Measurements from ENCODE around the gene PIAS1. TPM values are rescaled to one million over a fixed set of nuclear protein-coding genes. Genes with fewer than 3 reads are reported as not detected.

PIAS1 gene
- total and polyA plus RNA-seq, 9 of the 15 experiments (the other 6 are each of a cell fraction or from before 2014, with no cell fraction given), result 18.0 to 59.1 (median 28.5) TPM

DNA sequence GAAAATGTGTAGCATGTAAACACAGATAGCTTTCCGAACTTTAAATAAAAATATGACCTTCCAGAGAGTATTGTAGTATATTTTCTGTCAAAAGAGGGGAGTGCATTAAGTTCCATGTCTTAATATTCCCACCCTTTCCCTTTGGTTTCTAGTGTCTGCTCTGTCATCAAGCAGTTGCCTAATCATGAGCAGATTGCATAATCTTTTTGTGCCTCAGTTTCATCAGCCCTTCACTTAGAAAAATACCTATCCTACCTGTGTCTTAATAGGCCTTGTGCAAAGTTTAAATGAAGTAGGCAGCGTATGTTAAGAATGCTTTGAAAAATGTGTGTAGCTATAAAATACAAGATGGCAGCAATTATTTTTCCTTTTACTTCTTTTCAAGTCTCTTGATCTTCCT lies 98.2 kb downstream of the PIAS1 start:
- no TSS peak for BruUV-seq (replicated peaks)
- H3K4me1 ChIP-seq (replicated peaks in 1 of 2; ENCODE audit: control insufficient read depth in 2 of 2, insufficient read depth in 2 of 2, low read length in 2 of 2), result no peaks in the 10 kb centered on the region
- H3K27me3 ChIP-seq (ENCODE audit: control insufficient read depth in 2 of 2, insufficient read depth in 2 of 2, low read length in 2 of 2), result no peaks in the 10 kb centered on the region
- H3K4me2 ChIP-seq (ENCODE audit: insufficient read depth, low read length), result no peak overlapping the region
- no peaks in the 10 kb centered on the region for H3K9me3 ChIP-seq (replicated peaks; ENCODE audit: control insufficient read depth, insufficient read depth, low read depth, low read length)
- H3K79me2 ChIP-seq (ENCODE audit: control insufficient read depth, insufficient read depth, low read length), result no peaks in the 10 kb centered on the region
- TF ChIP-seq CSDE1 (IDR thresholded peaks at IDR 0.05) (no peak), CEBPB (tag; IDR thresholded peaks at IDR 0.05) (peak; percentile 82), PPARD (CRISPR knock-in tag; IDR thresholded peaks at IDR 0.05) (no peak), ZNF507 (tag; conservative IDR thresholded peaks at IDR 0.05) (no peak), MCM7 (IDR thresholded peaks at IDR 0.05) (no peak), CEBPG (CRISPR knock-in tag; IDR thresholded peaks at IDR 0.05) (no peak), CEBPG (tag; conservative IDR thresholded peaks at IDR 0.05 in 1 of 2, IDR thresholded peaks at IDR 0.05 in 1 of 2) (peak; percentile 52 to 72), TRIM24 (IDR thresholded peaks at IDR 0.05) (peak in 1 of 2 experiments; percentile 23; a peak in 1 of 4 replicates), KHSRP (IDR thresholded peaks at IDR 0.05) (no peak), HIVEP1 (CRISPR knock-in tag; IDR thresholded peaks at IDR 0.05) (no peak)
- TF ChIP-seq, protein P1, sequence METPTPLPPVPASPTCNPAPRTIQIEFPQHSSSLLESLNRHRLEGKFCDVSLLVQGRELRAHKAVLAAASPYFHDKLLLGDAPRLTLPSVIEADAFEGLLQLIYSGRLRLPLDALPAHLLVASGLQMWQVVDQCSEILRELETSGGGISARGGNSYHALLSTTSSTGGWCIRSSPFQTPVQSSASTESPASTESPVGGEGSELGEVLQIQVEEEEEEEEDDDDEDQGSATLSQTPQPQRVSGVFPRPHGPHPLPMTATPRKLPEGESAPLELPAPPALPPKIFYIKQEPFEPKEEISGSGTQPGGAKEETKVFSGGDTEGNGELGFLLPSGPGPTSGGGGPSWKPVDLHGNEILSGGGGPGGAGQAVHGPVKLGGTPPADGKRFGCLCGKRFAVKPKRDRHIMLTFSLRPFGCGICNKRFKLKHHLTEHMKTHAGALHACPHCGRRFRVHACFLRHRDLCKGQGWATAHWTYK (CRISPR knock-in tag; IDR thresholded peaks at IDR 0.05), result no peak
- FAIRE-seq, result no peak
- ChIA-PET CTCF (ENCODE audit: low intra/inter-chr PET ratio) (no interaction called here), POLR2A (interaction anchor here (0.6 kb wide), 1 partner anchor 15 kb away, joined by 3 read pairs; no protein-coding TSS in a partner anchor)
- H3K4me3 ChIP-seq, result no peak overlapping the region
- H4K20me1 ChIP-seq (replicated peaks; ENCODE audit: control insufficient read depth, insufficient read depth, low read length), result no peaks in the 10 kb centered on the region
- no peak overlapping the region for H3K9ac ChIP-seq (ENCODE audit: insufficient read depth in 1 of 2, low read depth in 2 of 2, low read length in 2 of 2)
- H2AFZ ChIP-seq (ENCODE audit: low read depth, low read length), result no peak overlapping the region
- in situ Hi-C loops (cut with MboI) (no loop called here), intact Hi-C loops (cut with micrococcal nuclease) (loop anchor here (10.0 kb wide), 1 partner anchor 98 kb away; the partner anchor contains the start of gene PIAS1)
- 96% methylated on average over 2 of the region's 2 CpGs for WGBS (ENCODE audit: insufficient coverage, low coverage, missing lambda C conversion rate)
- H3K9me1 ChIP-seq (ENCODE audit: control insufficient read depth, insufficient read depth, low read length), result no peaks in the 10 kb centered on the region
- no peak overlapping the region for H3K27ac ChIP-seq (ENCODE audit: extremely low read depth, low read depth, low read length)
- no peak for ATAC-seq
- peaks cover 37% of the 10 kb centered on the region for H3K36me3 ChIP-seq (ENCODE audit: control insufficient read depth, insufficient read depth, low read length)
- DNase-seq (ENCODE audit: extremely low read depth in 1 of 4, low spot score in 3 of 4), result no peak

All from K562 (cell line).